Endometrial microvascular endothelial cells (primary cell): ENCODE measurements around the gene BRD1. TPM values are rescaled to one million over a fixed set of nuclear protein-coding genes. Genes with fewer than 3 reads are reported as not detected.
"Not testable (repeated sequence)": the region's sequence is repeated elsewhere in the genome, so short reads cannot be mapped to it uniquely, and the experiment has no call there.

Experiments used
- in situ Hi-C: cut with HindIII; loops from 2 replicates; pipeline ENCODE4 v1.10.0; 2017; ENCODE audit warnings: low sequenced_read_pairs, low pct_unique_long_range_greater_than_20kb; ENCODE audit errors: inconsistent ontology term
- total RNA-seq: library from RNA; depleted of rRNA; stranded (reverse); fragments of >200 nt; gene quantifications from one replicate; pipeline ENCODE4 v1.2.3, GENCODE V29; 2015; ENCODE audit errors: inconsistent ontology term

BRD1 gene
- total RNA-seq, 1 donor from 2014 or later, result 16.1 TPM

- in situ Hi-C loops, result no loop called here
Measured at GRCh38 chr22:49855251-49855911, 27.7 kb upstream of the BRD1 start.

GRCh38 chr22:49853981-49854831, 26.5 kb upstream of the BRD1 start:
- in situ Hi-C loops, result no loop called here

DNA sequence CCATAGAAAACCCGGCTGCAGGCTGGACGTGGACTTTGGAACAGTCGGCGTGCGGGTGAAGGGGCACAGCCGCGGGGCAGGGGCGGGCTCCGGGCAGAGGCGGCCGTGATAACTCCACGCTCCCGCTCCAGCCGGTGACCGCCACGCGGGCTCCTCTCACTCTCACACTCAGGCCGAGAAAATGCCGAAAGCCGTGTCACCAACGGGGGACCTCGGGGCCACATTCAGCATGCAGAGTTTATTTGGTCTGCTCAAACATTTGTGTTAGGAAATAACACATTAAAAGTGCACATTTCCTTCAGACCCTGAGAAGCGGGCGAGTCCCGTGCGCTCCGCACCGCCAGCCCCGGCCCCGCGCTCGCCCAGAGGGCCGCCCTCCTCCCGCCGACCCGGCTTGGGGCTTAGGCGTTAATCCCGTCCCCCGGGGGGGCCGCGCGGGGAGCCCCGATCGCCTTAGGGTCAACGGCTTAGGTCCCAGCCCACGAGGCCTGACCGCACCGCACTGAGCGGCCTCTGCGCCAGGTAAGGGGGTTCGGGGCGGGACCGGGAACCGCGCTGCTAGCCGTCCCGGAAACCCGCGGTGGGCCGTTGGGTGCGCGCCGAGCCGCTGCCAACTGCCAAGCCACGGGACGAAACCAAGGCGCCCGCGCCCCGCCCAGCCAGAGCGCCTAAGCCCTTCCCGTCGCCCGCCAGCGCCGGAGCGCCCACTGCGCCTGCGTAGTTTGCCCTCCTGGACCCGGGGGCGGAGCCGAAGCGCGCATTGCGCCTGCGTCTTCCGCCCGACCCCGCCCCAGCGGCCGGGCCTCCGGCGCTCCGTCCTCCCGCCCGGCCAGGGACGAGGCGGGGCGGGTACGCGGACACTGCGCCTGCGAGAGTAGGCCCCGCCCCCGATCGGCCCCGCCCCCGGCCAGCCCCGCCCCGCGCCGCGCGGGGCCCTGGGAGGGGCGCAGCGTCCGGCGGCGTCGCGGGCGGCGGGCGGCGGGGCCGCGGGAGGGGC, 25.5 kb upstream of the BRD1 start, which contains the start of gene ZBED4:
Gene ZBED4, plus strand, starts transcription at position 947 of the 997 bp plus-strand sequence. CDS start 29,819 bp downstream, outside the sequence.
- in situ Hi-C loops, result no loop called here

DNA sequence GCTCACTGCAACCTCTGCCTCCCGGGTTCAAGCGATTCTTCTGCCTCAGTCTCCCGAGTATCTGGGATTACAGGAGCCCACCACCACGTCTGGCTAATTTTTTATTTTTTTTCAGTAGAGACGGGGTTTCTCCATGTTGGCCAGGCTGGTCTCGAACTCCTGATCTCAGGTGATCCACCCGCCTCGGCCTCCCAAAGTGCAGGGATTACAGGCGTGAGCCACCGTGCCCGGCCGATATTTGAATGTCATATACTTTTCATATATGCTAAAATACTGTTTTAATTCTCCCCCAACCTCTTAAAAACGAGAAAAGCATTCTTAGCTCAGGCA, 24.9 kb upstream of the BRD1 start:
- in situ Hi-C loops, result not testable (repeated sequence)

DNA sequence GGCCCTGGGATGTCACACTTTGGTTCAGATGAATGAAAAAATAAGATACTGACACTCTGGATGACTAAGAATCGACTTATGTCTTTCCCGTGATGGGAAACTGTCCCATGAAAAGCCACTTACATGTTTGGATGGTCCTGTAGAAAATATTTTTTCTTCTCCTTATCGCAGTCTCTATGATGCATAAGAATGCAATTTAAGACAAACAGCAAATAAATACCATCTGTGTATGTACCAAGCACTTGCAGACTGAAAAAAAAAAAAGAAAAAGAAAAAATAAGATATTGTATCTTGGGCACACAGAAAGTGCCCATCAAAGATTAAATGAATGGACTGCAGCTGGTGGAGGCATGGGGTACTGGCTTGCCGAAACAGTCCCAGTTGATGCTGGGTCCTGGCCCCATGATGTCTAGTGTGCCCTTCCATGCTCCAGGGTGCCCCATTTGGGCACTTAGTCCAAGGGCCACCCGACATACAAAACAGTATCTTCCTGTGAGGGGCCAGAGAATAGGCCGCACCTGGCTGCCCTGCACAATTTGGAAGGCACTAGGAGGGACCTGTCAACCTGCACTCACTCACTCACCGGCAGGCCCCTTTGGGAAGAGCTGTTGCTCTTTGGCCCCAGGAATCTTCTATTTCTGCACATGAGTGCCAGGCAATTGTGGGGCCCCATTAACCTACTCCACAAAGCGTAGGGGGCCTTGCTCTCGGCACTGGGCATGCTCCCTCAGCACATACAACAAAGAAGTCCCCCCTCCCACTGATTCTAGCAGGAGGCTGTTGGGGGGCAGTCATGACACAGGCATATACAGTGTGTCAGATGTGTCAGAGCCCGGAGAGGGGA, 23.5 kb upstream of the BRD1 start:
- in situ Hi-C loops, result no loop called here

DNA sequence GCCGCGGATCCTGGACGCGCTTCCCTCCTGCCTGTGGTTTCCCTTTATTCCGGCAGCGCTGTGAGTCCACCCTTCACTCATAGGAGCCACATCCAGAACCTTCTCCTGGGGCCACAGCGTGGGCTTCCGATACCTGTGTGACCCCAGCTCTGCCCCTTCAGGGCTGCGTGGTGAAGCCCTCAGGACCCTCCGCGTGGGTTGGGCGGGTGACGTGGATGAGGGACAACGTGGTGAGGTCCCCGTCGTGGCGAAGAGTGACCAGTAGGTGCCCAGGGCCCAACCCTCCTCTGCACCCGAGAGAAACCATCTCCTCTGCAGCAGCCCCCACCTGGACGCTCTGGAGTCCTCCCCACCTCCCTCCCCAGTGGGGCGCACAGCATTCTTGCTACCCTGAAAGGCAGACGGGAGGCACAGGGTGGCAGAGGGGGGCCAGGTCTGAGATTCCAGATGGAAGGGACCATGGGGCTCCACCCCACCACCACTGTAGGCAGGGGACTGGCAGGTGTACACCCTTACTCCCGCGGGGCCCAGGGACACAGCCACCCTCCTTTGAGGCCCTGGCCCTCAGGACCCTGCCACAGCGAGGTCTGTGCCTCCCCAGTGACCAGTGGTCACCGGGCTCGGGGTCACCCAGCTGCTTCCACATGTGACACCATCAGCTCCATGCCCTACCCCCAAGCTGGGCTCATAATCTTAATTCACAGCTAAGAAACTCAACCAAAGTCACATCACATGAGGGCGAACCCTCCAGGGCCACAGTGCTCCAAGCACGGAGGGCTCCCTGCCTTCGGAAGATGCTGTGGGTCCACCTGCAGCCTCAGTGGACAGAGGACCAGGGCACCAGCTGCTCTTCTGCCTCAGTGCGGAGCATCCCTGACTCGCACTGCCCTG, 22.6 kb upstream of the BRD1 start:
- in situ Hi-C loops, result no loop called here

DNA sequence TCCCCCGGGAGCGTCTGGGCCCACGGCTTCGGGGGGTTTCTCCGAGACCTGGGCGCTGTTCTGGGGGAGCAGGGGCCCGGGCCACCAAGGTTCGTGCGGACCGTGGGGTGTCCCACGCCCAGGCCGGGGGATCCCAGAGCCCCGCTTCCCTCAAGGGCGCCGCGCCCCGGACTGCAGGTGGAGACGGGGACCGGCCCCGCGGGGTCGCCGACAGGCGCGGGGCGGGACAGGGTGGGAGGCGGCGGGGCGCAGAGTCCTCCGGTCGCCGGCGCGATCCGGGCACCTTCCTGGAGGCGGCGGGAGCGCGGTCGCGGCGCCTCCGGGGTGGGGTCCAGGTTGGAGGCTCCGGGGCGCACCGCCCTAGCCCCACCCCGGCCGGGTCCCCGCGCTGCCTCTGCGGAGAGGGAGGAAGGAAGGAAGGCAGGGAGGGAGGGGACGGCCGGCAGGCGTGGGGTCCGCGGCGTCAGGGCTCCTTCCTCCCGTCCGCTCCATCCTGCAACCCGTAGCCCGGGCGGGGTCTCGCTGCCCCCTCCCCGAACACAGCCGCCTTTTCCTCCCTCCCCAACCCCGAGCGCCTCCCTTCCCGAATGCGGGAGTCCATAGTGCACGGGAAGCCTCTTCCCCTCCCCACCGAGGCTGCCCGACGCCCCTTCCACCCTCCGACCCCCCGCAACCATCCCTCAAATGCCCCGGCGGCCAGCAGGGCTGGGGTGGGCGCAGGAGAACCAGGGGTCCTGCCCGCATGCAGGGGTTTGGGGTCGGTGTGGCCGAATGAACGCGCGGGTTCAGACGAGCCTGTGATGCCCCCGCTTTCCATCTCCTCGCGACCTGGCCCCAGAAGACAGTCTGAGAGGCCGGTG, 21.7 kb upstream of the BRD1 start:
- in situ Hi-C loops, result no loop called here

GRCh38 chr22:49848690-49849160, 21.1 kb upstream of the BRD1 start:
- in situ Hi-C loops, result no loop called here

GRCh38 chr22:49847751-49848689, 20.3 kb upstream of the BRD1 start:
- in situ Hi-C loops, result no loop called here

- in situ Hi-C loops, result no loop called here
Measured at GRCh38 chr22:49845666-49846459, 18.2 kb upstream of the BRD1 start.

- in situ Hi-C loops, result no loop called here
Measured at GRCh38 chr22:49845241-49845640, 17.6 kb upstream of the BRD1 start.

DNA sequence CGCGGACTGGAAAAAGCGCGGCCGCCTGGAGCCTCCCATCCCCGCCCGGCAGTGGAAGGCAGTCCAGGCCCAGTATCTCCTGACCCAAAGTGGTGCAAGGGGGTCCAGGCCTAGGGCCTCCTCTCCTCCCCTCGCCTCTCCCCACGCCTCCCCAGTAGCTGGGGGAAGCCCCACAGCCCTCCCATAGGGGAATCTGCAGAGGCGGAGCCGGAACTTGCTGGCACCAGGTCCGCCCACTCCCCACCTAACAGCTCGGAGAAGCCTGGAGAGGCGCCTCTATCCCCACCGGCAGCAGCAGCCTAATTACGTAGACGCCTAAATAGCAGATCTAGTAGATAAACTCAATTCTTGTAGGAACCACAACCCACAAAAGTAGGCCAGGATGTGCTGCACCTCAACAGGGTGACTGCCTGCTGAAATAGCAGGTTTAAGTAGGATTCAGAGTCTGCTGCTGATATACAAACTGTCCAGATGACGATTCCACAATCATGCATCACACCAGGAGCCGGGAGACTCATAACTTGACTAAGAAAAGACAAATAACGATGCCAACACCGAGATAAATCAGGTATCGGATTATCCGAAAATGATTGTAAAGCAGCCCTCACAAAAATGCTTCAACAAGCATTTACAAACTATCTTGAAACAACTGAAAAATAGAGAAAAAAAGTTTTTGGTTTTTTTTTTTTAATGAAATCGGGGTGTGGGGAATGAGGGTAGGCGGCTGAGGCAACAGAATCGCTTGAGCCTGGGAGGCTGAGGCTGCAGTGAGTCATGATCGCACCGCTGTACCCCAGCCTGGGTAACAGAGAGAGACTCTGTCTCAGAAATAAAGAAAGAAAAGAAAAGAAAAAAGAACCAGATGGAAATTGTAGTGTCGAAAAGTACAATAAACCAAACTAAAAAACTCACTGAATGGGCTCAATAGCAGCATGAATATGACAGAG, 11.4 kb upstream of the BRD1 start:
- in situ Hi-C loops, result no loop called here

GRCh38 chr22:49833340-49834007, 5.8 kb upstream of the BRD1 start:
- in situ Hi-C loops, result no loop called here
